ENCODE data around the gene PSMD14.

Gene PSMD14

GRCh38 chr2:161432107-161432506 lies 123.9 kb downstream of the PSMD14 start:
- no peak overlapping the region for H3K4me3 ChIP-seq (ENCODE audit: severe bottlenecking)
- TF ChIP-seq, protein P1, sequence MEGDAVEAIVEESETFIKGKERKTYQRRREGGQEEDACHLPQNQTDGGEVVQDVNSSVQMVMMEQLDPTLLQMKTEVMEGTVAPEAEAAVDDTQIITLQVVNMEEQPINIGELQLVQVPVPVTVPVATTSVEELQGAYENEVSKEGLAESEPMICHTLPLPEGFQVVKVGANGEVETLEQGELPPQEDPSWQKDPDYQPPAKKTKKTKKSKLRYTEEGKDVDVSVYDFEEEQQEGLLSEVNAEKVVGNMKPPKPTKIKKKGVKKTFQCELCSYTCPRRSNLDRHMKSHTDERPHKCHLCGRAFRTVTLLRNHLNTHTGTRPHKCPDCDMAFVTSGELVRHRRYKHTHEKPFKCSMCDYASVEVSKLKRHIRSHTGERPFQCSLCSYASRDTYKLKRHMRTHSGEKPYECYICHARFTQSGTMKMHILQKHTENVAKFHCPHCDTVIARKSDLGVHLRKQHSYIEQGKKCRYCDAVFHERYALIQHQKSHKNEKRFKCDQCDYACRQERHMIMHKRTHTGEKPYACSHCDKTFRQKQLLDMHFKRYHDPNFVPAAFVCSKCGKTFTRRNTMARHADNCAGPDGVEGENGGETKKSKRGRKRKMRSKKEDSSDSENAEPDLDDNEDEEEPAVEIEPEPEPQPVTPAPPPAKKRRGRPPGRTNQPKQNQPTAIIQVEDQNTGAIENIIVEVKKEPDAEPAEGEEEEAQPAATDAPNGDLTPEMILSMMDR (IDR thresholded peaks at IDR 0.05; ENCODE audit: poor library complexity, severe bottlenecking): no peak
- no peak for ATAC-seq (ENCODE audit: low read depth)
- H3K27ac ChIP-seq (ENCODE audit: poor library complexity, severe bottlenecking): no peak overlapping the region
- H3K36me3 ChIP-seq (ENCODE audit: low read depth): no peaks in the 10 kb centered on the region
- peaks cover 83% of the 10 kb centered on the region for H3K27me3 ChIP-seq (ENCODE audit: insufficient read depth, poor library complexity, severe bottlenecking)
- no peaks in the 10 kb centered on the region for H3K4me1 ChIP-seq (ENCODE audit: insufficient read depth, poor library complexity, severe bottlenecking)
- no peak for DNase-seq (ENCODE audit: low spot score)
- no peaks in the 10 kb centered on the region for H3K9me3 ChIP-seq (ENCODE audit: severe bottlenecking)

- no peak for ATAC-seq (ENCODE audit: low read depth)
- H3K27me3 ChIP-seq (ENCODE audit: insufficient read depth, poor library complexity, severe bottlenecking): peaks cover 80% of the 10 kb centered on the region
- no peak overlapping the region for H3K4me3 ChIP-seq (ENCODE audit: severe bottlenecking)
- TF ChIP-seq, protein P1 (IDR thresholded peaks at IDR 0.05; ENCODE audit: poor library complexity, severe bottlenecking): no peak
- H3K4me1 ChIP-seq (ENCODE audit: insufficient read depth, poor library complexity, severe bottlenecking): no peaks in the 10 kb centered on the region
- no peaks in the 10 kb centered on the region for H3K36me3 ChIP-seq (ENCODE audit: low read depth)
- no peak overlapping the region for H3K27ac ChIP-seq (ENCODE audit: poor library complexity, severe bottlenecking)
- no peaks in the 10 kb centered on the region for H3K9me3 ChIP-seq (ENCODE audit: severe bottlenecking)
- DNase-seq (ENCODE audit: low spot score): no peak
These were observed 125.9 kb downstream of the PSMD14 start for GRCh38 chr2:161434118-161434517.

GRCh38 chr2:161436411-161436810 lies 128.2 kb downstream of the PSMD14 start:
- Histone ChIP-seq H3K27ac (ENCODE audit: poor library complexity, severe bottlenecking) (no peak overlapping the region), H3K36me3 (ENCODE audit: low read depth) (no peaks in the 10 kb centered on the region), H3K9me3 (ENCODE audit: severe bottlenecking) (no peaks in the 10 kb centered on the region), H3K4me1 (ENCODE audit: insufficient read depth, poor library complexity, severe bottlenecking) (no peaks in the 10 kb centered on the region), H3K4me3 (ENCODE audit: severe bottlenecking) (no peak overlapping the region), H3K27me3 (ENCODE audit: insufficient read depth, poor library complexity, severe bottlenecking) (peaks cover 61% of the 10 kb centered on the region)
- TF ChIP-seq, protein P1 (IDR thresholded peaks at IDR 0.05; ENCODE audit: poor library complexity, severe bottlenecking): no peak
- no peak for DNase-seq (ENCODE audit: low spot score)
- peak; percentile 68; the same call in 2 of the 3 replicates for ATAC-seq (ENCODE audit: low read depth)

DNA sequence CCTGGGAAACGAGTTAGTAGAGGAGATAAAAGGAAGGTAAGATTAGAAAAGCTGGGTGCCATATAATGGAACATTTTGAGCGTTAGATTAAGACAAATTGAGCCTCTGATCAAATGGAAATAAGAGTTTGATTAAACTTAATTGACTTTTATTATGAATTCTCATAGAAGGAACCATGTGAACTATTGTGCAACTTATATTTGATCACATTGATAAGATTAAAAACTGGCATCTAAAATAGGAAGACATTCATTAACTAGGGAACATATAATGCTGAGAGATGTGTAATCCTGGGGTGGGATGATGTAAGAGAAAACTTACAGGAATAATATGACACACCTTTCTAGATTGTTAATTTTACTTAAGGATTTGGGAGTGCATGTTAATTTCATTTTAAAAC lies 130.4 kb downstream of the PSMD14 start:
- Histone ChIP-seq H3K27me3 (ENCODE audit: insufficient read depth, poor library complexity, severe bottlenecking) (peaks cover 55% of the 10 kb centered on the region), H3K9me3 (ENCODE audit: severe bottlenecking) (no peaks in the 10 kb centered on the region), H3K27ac (ENCODE audit: poor library complexity, severe bottlenecking) (no peak overlapping the region), H3K4me1 (ENCODE audit: insufficient read depth, poor library complexity, severe bottlenecking) (no peaks in the 10 kb centered on the region), H3K36me3 (ENCODE audit: low read depth) (no peaks in the 10 kb centered on the region), H3K4me3 (ENCODE audit: severe bottlenecking) (no peak overlapping the region)
- TF ChIP-seq, protein P1 (IDR thresholded peaks at IDR 0.05; ENCODE audit: poor library complexity, severe bottlenecking): no peak
- no peak for ATAC-seq (ENCODE audit: low read depth)
- no peak for DNase-seq (ENCODE audit: low spot score)

GRCh38 chr2:161445097-161445496 lies 136.9 kb downstream of the PSMD14 start:
- H3K4me3 ChIP-seq (ENCODE audit: severe bottlenecking): no peak overlapping the region
- TF ChIP-seq, protein P1 (IDR thresholded peaks at IDR 0.05; ENCODE audit: poor library complexity, severe bottlenecking): no peak
- ATAC-seq (ENCODE audit: low read depth) (no peak), DNase-seq (ENCODE audit: low spot score) (no peak)
- no peaks in the 10 kb centered on the region for H3K9me3 ChIP-seq (ENCODE audit: severe bottlenecking)
- H3K27me3 ChIP-seq (ENCODE audit: insufficient read depth, poor library complexity, severe bottlenecking): peaks cover 8% of the 10 kb centered on the region
- H3K36me3 ChIP-seq (ENCODE audit: low read depth): no peaks in the 10 kb centered on the region
- H3K27ac ChIP-seq (ENCODE audit: poor library complexity, severe bottlenecking): no peak overlapping the region
- H3K4me1 ChIP-seq (ENCODE audit: insufficient read depth, poor library complexity, severe bottlenecking): no peaks in the 10 kb centered on the region
